ENCODE measurements around the gene SOX15. TPM values are rescaled to one million over a fixed set of nuclear protein-coding genes. Genes with fewer than 3 reads are reported as not detected.

Gene SOX15
- total and polyA plus RNA-seq, 10 of the 15 experiments (the other 5 are each of a cell fraction or from before 2014, with no cell fraction given) = 0.06 to 0.53 (median 0.16) TPM; not detected in 2

- Histone ChIP-seq H3K9me3 (replicated peaks; ENCODE audit: control insufficient read depth, insufficient read depth, low read length) (no peaks in the 10 kb centered on the region), H2AFZ (ENCODE audit: control insufficient read depth, low read depth, low read length) (peak overlapping the region; percentile 69), H3K27me3 (replicated peaks in 1 of 2; ENCODE audit: control insufficient read depth in 2 of 2, insufficient read depth in 2 of 2, low read length in 1 of 2) (no peaks in the 10 kb centered on the region), H3K9ac (ENCODE audit: control insufficient read depth, insufficient read depth, low read length) (no peak overlapping the region), H3K27ac (ENCODE audit: control insufficient read depth, insufficient read depth) (no peak overlapping the region), H3K4me3 (no peak overlapping the region), H4K20me1 (ENCODE audit: control insufficient read depth, insufficient read depth) (no peaks in the 10 kb centered on the region), H3K36me3 (ENCODE audit: control insufficient read depth in 2 of 2, insufficient read depth in 2 of 2, low read length in 1 of 2) (no peaks in the 10 kb centered on the region), H3K4me2 (ENCODE audit: control insufficient read depth, insufficient read depth) (no peak overlapping the region), H3K79me2 (ENCODE audit: control insufficient read depth, insufficient read depth, low read length) (no peaks in the 10 kb centered on the region), H3K4me1 (ENCODE audit: control insufficient read depth, insufficient read depth, low read length) (no peaks in the 10 kb centered on the region)
- SMC1A ChIA-PET (ENCODE audit: uncharacterized antibody, unreplicated experiment) = interaction anchor here (0.6 to 1.7 kb wide), 3 partner anchors 53 to 528 kb away, joined by 3 to 20 read pairs (median 8); partner anchors contain the start of genes TP53 and WRAP53
- CTCF ChIA-PET = interaction anchor here (0.7 to 8.2 kb wide), 21 partner anchors 9 to 428 kb away, joined by 3 to 128 read pairs (median 4); partner anchors contain the start of genes FXR2, TP53 and WRAP53
- 7% methylated on average over 6 of the region's 6 CpGs for WGBS (ENCODE audit: insufficient coverage, insufficient replicate concordance, low lambda C conversion rate, missing lambda C conversion rate)
- intact Hi-C loops (cut with micrococcal nuclease; ENCODE audit: unreplicated experiment) (loop anchor here (5.0 kb wide), 1 partner anchor 45 kb away; no protein-coding TSS in a partner anchor), in situ Hi-C loops (cut with MboI) (no loop called here)
- BruUV-seq (replicated peaks) = no TSS peak
- no peak for FAIRE-seq
- TF ChIP-seq SMARCA5 (IDR thresholded peaks at IDR 0.05) (0 out of 2 replicates have a peak, but pooled peaks have one; percentile 47), YY1 (IDR thresholded peaks at IDR 0.05; ENCODE audit: low read depth, low read length) (0 out of 2 replicates have a peak, but pooled peaks have one; percentile 39), SMC3 (IDR thresholded peaks at IDR 0.05; ENCODE audit: borderline replicate concordance, low read length) (peak; percentile 53; the same call in 1 of the 2 replicates), NR2C1 (IDR thresholded peaks at IDR 0.05) (no peak), NFXL1 (IDR thresholded peaks at IDR 0.05; ENCODE audit: borderline replicate concordance) (no peak), RUNX3 (IDR thresholded peaks at IDR 0.05; ENCODE audit: low read length) (peak; percentile 40; the same call in 1 of the 2 replicates), BMI1 (IDR thresholded peaks at IDR 0.05; ENCODE audit: borderline replicate concordance) (no peak), KLF5 (IDR thresholded peaks at IDR 0.05; ENCODE audit: partially characterized antibody) (no peak), FOS (IDR thresholded peaks at IDR 0.05; ENCODE audit: borderline replicate concordance, extremely low read depth, insufficient read length) (no peak), CTCF (IDR thresholded peaks at IDR 0.05 in 2 of 3, conservative IDR thresholded peaks at IDR 0.05 in 1 of 3; ENCODE audit: control insufficient read depth in 2 of 3, extremely low read depth in 1 of 3, insufficient read depth in 1 of 3, low read depth in 3 of 3, low read length in 3 of 3) (peak; percentile 59 to 73 (median 60); a peak in 5 of 6 replicates), ZNF384 (IDR thresholded peaks at IDR 0.05; ENCODE audit: borderline replicate concordance, low read depth, low read length) (peak; percentile 40; the same call in 1 of the 2 replicates), JUND (IDR thresholded peaks at IDR 0.05; ENCODE audit: low read depth, low read length) (no peak), ZNF274 (IDR thresholded peaks at IDR 0.05; ENCODE audit: insufficient read depth, insufficient read length) (no peak), RAD21 (IDR thresholded peaks at IDR 0.05; ENCODE audit: insufficient read depth, low read depth, low read length) (peak; percentile 55), TCF7 (IDR thresholded peaks at IDR 0.05; ENCODE audit: borderline replicate concordance) (no peak), LARP7 (IDR thresholded peaks at IDR 0.05) (no peak), E2F4 (IDR thresholded peaks at IDR 0.05; ENCODE audit: low read depth, low read length) (no peak), NR2F1 (conservative IDR thresholded peaks at IDR 0.05) (0 out of 2 replicates have a peak, but pooled peaks have one; percentile 24), TCF3 (IDR thresholded peaks at IDR 0.05; ENCODE audit: borderline replicate concordance, insufficient read depth, low read depth, low read length) (no peak)
- POLR2A ChIA-PET = interaction anchor here (0.5 to 3.9 kb wide), 3 partner anchors 47 to 55 kb away, joined by 3 to 22 read pairs (median 5); partner anchors contain the start of genes MPDU1, TP53 and WRAP53
- DNase-seq (ENCODE audit: low read depth, low spot score) = no peak
- ATAC-seq = peak; percentile 77
- RAD21 ChIA-PET (ENCODE audit: unreplicated experiment) = interaction anchor here (1.0 to 2.0 kb wide), 2 partner anchors 16 to 55 kb away, joined by 3 to 30 read pairs; partner anchors contain the start of genes TP53 and WRAP53
These were observed 42.6 kb upstream of the SOX15 start for GRCh38 chr17:7632492-7632894.
